Measurements from ENCODE around the gene NEU4.

Gene NEU4

DNA sequence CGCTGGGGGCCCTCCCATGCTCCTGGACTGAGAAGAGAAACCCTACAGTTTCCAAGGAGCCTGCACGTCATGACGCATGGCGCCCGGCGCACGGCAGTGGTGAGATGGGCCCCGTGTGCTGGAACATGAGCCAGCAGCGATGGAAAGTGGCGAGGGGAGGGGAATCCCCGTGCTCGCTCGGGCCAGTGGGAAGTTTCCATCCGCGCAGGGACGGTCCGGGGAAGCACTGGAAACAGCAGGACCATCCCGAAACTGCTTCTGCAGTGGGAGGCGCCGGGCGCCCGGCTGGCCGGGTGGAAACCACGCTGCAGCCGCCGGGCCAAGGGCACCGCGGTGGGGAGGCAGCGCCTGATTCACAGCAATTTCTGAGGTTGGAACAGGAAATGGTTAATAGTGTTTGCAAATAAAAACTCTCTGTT, 54.6 kb downstream of the NEU4 start:
- no peak for DNase-seq (ENCODE audit: low read depth, low spot score)

DNA sequence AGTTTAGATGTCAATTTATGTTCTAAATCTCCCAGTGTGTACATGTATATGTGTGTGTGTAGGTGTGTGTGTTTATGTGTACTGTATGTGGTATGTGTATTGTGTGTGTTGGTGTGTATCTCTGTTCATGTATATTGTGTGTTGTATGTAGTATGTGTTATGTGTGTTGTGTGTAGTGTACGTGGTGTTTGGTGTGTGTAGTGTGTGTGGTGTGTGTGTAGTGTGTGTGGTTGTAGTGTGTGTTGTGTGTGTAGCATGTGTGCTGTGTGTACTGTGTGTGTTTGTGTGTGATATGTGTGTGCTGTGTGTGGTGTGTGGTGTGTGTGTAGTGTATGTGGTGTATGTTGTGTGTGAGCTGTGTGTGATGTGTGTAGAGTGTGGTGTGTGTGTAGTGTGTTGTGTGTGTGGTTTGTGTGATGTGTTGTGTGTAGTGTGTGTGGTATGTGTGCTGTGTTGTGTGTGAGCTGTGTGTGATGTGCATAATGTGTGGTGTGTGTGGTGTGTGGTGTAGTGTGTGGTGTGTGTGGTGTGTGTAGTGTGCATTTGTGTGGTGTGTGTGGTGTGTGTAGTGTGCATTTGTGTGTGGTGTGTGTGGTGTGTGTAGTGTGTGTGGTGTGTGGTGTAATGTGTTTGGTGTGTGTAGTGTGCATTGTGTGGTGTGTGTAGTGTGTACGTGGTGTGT, 55.3 kb downstream of the NEU4 start:
- DNase-seq (ENCODE audit: low read depth, low spot score), result no peak

DNA sequence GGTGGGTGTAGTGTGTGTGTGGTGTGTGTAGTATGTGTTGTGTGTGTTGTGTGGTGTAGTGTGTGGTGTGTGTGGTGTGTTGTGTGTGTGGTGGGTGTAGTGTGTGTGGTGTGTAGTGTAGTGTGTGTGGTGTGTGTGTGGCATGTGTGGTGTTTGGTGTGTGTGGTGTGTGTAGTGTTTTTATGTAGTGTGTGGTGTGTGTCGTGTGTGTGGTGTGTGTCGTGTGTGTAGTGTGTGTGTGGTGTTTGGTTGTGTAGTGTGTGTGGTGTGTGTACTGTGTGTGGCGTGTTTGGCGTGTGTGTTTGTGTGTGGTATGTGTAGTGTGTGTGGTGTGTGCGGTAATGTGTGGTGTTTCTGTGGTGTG, 55.8 kb downstream of the NEU4 start:
- no peak for DNase-seq (ENCODE audit: low read depth, low spot score)

DNA sequence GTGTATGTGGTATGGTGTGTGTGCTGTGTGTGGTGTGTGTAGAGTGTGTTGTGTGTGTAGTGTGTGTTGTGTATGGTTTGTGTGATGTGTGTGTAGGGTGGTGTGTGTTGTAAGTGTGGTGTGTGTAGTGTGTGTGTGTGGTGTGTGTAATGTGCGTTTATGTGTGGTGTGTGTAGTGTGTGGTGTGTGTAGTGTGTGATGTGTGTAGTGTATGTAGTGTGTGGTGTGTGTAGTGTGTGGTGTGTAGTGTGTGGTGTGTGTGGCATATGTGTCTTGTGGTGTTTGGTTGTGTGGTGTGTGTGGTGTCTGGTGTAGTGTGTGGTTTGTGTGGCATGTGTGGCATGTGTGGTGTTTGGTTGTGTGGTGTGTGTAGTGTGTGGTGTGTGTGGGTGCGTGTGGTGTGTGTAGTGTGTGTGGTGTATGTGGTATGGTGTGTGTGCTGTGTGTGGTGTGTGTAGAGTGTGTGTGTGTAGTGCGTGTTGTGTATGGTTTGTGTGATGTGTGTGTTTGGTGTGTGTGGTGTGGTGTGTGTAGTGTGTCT, 56.5 kb downstream of the NEU4 start:
- DNase-seq (ENCODE audit: low read depth, low spot score), result no peak

DNA sequence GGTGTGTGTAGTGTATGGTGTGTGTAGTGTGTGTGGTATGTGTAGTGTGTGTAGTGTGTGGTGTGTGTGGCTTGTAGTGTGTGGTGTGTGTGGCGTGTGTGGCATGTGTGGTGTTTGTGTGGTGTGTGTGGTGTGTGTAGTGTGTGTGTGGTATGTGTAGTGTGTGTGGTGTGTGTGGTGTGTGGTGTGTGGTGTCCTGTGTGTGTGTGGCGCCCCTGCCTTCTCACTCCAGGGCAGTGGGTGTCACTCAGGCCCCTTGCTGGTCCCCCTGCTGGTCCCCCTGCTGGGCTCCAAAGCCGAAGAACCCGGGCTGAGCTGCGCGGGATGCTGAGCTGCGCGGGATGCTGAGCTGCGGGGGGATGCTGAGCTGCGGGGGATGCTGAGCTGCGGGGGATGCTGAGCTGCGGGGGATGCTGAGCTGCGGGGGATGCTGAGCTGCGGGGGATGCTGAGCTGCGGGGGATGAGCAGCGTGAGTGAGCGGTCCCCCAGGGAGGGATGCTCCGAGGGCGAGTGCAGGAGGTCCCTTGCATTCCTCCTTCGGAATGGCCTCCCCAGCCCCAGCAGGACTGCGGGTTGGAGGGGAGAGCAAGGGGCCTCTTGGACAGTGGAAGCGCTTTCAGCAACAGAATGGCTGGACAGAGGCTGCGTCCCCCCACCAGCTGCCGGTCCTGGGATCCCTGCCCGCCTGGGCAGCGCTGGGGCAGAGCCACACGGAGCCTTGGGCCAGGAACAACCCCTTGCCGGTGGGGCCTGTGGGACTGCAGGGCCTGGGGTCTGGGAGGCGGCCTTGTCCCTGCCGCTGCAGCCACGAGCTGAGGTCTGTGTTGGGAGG, 57.2 kb downstream of the NEU4 start:
- no peak for DNase-seq (ENCODE audit: low read depth, low spot score)
